MCF 10A (cell line): ENCODE results near the gene CTNNA2. TPM values are rescaled to one million over a fixed set of nuclear protein-coding genes. Genes with fewer than 3 reads are reported as not detected.

Experiments used
- BruUV-seq: library from RNA; stranded (reverse); fragments of 400-500 nt; replicated peaks from 2 replicates; lab custom pipeline; 2021; lab: Mats Ljungman, UMichigan
- CTCF ChIA-PET: fragments of 300-600 bp; sonication (Branson Sonifier 250); formaldehyde crosslinking; extraction: SDS; loops from one replicate; lab custom pipeline; 2021; ENCODE audit warnings: antibody characterized with exemption, inconsistent platforms; lab: Yijun Ruan, JAX
- POLR2A ChIA-PET: fragments of 300-600, 350-650 bp; sonication (Branson Sonifier 250); formaldehyde crosslinking; extraction: SDS; loops from one replicate; lab custom pipeline; 2020; ENCODE audit warnings: antibody characterized with exemption, inconsistent platforms; lab: Yijun Ruan, JAX
- DNase-seq: peaks from one replicate; pipeline ENCODE4 v3.0.0-alpha.2; 2018; ENCODE audit not compliant: unreplicated experiment
- H3K27ac Mint-ChIP-seq: one replicate; pipeline ENCODE4 v1.8.0; 2022; ENCODE audit warnings: mild to moderate bottlenecking, low read depth, mixed read lengths; ENCODE audit not compliant: unreplicated experiment
- H3K27me3 Mint-ChIP-seq: one replicate; pipeline ENCODE4 v1.8.0; 2022; ENCODE audit warnings: mixed read lengths; ENCODE audit not compliant: insufficient read depth, unreplicated experiment
- H3K36me3 Mint-ChIP-seq: one replicate; pipeline ENCODE4 v1.8.0; 2022; ENCODE audit warnings: mild to moderate bottlenecking, moderate library complexity, mixed read lengths; ENCODE audit not compliant: insufficient read depth, unreplicated experiment
- H3K4me1 Mint-ChIP-seq: one replicate; pipeline ENCODE4 v1.8.0; 2022; ENCODE audit warnings: mixed read lengths; ENCODE audit not compliant: insufficient read depth, unreplicated experiment
- H3K4me3 Mint-ChIP-seq: one replicate; pipeline ENCODE4 v1.8.0; 2022; ENCODE audit warnings: mild to moderate bottlenecking, moderate library complexity, mixed read lengths; ENCODE audit not compliant: unreplicated experiment
- H3K9me3 Mint-ChIP-seq: one replicate; pipeline ENCODE4 v1.8.0; 2022; ENCODE audit warnings: mixed read lengths; ENCODE audit not compliant: unreplicated experiment
- intact Hi-C: fragments of 100-400 bp; cut with micrococcal nuclease; formaldehyde crosslinking; loops from 2 replicates; pipeline ENCODE4 v1.14.1; 2022
- total RNA-seq: library from RNA; stranded (reverse); gene quantifications from 2 replicates; pipeline ENCODE4 v1.2.3, GENCODE V29; 2022
- TF ChIP-seq, protein P1 (sequence below): fragments of 200-600 bp; IDR thresholded peaks from one replicate; pipeline ENCODE4 v1.8.0; 2022; ENCODE audit warnings: antibody characterized with exemption, mild to moderate bottlenecking; ENCODE audit not compliant: unreplicated experiment

Gene CTNNA2
- total RNA-seq, 1 experiment from 2014 or later = not detected

DNA sequence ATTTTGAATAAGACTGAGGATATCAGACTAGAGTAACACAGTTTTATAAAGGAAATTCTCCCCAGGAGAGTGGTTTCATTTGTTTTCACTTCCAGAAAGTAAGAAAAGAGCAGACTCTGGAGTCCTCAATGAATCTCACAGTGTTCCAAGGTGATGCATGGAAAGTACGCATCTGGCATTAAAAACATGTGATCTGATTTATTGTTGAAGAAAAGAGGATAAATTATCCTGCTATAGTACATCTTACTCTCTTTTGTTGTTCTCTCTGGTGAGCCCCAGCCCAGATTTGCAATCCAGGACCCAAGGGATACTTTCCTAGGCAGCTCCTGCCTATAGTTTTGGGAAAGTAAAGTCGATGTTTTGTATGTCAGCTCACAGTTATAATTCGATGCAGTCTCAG, 285.9 kb downstream of the CTNNA2 start:
- no peak overlapping the region for H3K27ac Mint-ChIP-seq
- intact Hi-C loops = no loop called here
- DNase-seq = no peak
- ChIA-PET POLR2A (no interaction called here), CTCF (no interaction called here)
- H3K36me3 Mint-ChIP-seq = no peaks in the 10 kb centered on the region
- no peaks in the 10 kb centered on the region for H3K9me3 Mint-ChIP-seq
- peaks cover 9% of the 10 kb centered on the region for H3K4me1 Mint-ChIP-seq
- no peak overlapping the region for H3K4me3 Mint-ChIP-seq
- no TSS peak for BruUV-seq
- H3K27me3 Mint-ChIP-seq = no peaks in the 10 kb centered on the region
- TF ChIP-seq, protein P1, sequence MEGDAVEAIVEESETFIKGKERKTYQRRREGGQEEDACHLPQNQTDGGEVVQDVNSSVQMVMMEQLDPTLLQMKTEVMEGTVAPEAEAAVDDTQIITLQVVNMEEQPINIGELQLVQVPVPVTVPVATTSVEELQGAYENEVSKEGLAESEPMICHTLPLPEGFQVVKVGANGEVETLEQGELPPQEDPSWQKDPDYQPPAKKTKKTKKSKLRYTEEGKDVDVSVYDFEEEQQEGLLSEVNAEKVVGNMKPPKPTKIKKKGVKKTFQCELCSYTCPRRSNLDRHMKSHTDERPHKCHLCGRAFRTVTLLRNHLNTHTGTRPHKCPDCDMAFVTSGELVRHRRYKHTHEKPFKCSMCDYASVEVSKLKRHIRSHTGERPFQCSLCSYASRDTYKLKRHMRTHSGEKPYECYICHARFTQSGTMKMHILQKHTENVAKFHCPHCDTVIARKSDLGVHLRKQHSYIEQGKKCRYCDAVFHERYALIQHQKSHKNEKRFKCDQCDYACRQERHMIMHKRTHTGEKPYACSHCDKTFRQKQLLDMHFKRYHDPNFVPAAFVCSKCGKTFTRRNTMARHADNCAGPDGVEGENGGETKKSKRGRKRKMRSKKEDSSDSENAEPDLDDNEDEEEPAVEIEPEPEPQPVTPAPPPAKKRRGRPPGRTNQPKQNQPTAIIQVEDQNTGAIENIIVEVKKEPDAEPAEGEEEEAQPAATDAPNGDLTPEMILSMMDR = no peak

DNA sequence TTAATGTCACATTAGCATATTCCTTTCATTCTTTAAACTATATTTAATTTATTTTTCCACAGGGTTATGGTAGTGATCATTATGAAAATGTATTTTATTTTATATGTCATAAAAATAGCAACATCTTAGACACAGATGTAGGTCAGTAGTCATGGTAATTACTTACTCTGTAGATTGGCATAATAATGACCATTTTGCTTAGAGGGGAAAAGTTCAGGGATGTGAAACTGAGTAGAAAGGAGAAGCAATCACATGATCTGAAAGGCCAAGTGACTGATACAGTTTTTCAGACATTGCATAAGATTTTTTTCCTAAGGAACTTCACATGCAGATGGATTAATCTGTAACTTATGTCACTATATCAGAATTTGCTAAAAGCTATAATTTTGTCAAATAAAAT, 286.9 kb downstream of the CTNNA2 start:
- H3K4me3 Mint-ChIP-seq = no peak overlapping the region
- no peak overlapping the region for H3K27ac Mint-ChIP-seq
- CTCF ChIA-PET = interaction anchor here (0.7 kb wide), 1 partner anchor 83 kb away, joined by 3 read pairs; no protein-coding TSS in a partner anchor
- TF ChIP-seq, protein P1 = no peak
- intact Hi-C loops = no loop called here
- H3K27me3 Mint-ChIP-seq = no peaks in the 10 kb centered on the region
- peaks cover 9% of the 10 kb centered on the region for H3K4me1 Mint-ChIP-seq
- H3K36me3 Mint-ChIP-seq = no peaks in the 10 kb centered on the region
- H3K9me3 Mint-ChIP-seq = peaks cover 3% of the 10 kb centered on the region
- BruUV-seq = no TSS peak
- POLR2A ChIA-PET = no interaction called here
- DNase-seq = no peak

DNA sequence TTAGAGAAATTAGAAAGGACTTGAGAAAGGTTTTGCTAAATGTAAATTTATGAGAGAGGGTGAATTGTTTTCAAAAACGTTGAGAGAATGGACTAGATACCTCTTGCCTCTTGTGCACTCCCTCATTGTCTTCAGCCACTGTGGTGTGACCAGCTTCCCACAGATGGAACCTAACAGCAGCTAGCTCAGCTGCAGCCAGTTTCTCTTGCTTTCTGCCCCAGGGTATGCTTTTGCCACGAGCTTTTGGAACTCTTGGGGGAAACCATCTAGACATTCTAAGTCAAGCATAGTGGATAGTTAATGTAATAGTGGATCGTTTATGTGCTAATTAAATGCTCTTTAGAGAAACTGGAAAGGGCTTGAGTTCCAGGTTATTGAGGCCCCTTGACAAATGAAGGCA, 288.2 kb downstream of the CTNNA2 start:
- Mint-ChIP-seq H3K27me3 (no peaks in the 10 kb centered on the region), H3K27ac (no peak overlapping the region), H3K36me3 (no peaks in the 10 kb centered on the region), H3K4me1 (peaks cover 9% of the 10 kb centered on the region), H3K9me3 (peaks cover 7% of the 10 kb centered on the region), H3K4me3 (no peak overlapping the region)
- TF ChIP-seq, protein P1 = no peak
- POLR2A ChIA-PET = no interaction called here
- BruUV-seq = no TSS peak
- DNase-seq = no peak
- CTCF ChIA-PET = interaction anchor here (0.5 kb wide), 1 partner anchor 186 kb away, joined by 3 read pairs; no protein-coding TSS in a partner anchor
- intact Hi-C loops = no loop called here

DNA sequence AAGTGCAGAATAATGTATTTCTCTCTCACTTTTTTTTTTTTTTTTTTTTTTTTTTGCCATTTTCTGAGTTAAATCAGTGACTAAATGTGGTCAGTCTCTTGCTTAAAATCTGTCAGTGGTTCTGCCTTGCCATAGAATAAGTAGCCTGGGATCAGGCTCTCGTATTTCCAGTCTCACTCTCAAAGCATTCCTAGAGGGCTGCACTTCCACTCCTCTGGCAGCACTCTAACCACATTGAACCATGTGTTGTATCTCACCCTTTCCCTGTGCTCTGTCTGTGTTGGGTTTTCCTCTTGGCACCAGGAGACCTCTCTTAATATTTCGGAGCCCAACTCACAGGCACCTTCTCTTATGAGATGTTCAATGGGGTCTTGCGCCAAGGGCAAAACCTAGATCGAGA, 304.4 kb downstream of the CTNNA2 start:
- CTCF ChIA-PET = no interaction called here
- Mint-ChIP-seq H3K36me3 (no peaks in the 10 kb centered on the region), H3K4me3 (no peak overlapping the region), H3K4me1 (no peaks in the 10 kb centered on the region), H3K9me3 (no peaks in the 10 kb centered on the region), H3K27ac (no peak overlapping the region), H3K27me3 (no peaks in the 10 kb centered on the region)
- intact Hi-C loops = no loop called here
- TF ChIP-seq, protein P1 = no peak
- DNase-seq = no peak
- POLR2A ChIA-PET = no interaction called here
- no TSS peak for BruUV-seq
